Mesodermal cell (in vitro differentiated cells): ENCODE data around the gene DMAC1.
A peak's percentile ranks its signal among the peaks of the same experiment; 100 is the strongest.

Experiments
- H3K27ac ChIP-seq: 2 replicates; pipeline ENCODE4 v1.7.0; 2013; ENCODE audit warnings: mild to moderate bottlenecking, low read depth, low read length, moderate library complexity; ENCODE audit not compliant: severe bottlenecking
- H3K36me3 ChIP-seq: 2 replicates; pipeline ENCODE4 v1.7.1; 2013; ENCODE audit warnings: mild to moderate bottlenecking, low read length, moderate library complexity; ENCODE audit not compliant: control insufficient read depth, insufficient read depth
- H3K4me1 ChIP-seq: one replicate; pipeline ENCODE4 v1.7.1; 2013; ENCODE audit warnings: mild to moderate bottlenecking, low read length; ENCODE audit not compliant: insufficient read depth, control insufficient read depth, poor library complexity, severe bottlenecking
- H3K4me3 ChIP-seq: 2 replicates; pipeline ENCODE4 v1.7.0; 2013; ENCODE audit warnings: low read length, control low read depth, mild to moderate bottlenecking; ENCODE audit not compliant: insufficient read depth, poor library complexity, severe bottlenecking; ENCODE audit errors: extremely low read depth
- H3K9me3 ChIP-seq: 2 replicates; pipeline ENCODE4 v1.7.1; 2013; ENCODE audit warnings: mild to moderate bottlenecking, low read length, moderate library complexity; ENCODE audit not compliant: control insufficient read depth
- WGBS, 2 experiments: methylation state at CpG; one replicate each; pipeline ENCODE4 v1.1.5; 2013; ENCODE audit warnings: missing lambda C conversion rate in 2 of 2; ENCODE audit not compliant: insufficient coverage in 2 of 2; 5-methylcytosine and 5-hydroxymethylcytosine counted together

The DMAC1 gene

GRCh38 chr9:7784472-7784871, 15.1 kb downstream of the DMAC1 start:
- Histone ChIP-seq H3K4me1 (peaks cover 4% of the 10 kb centered on the region), H3K4me3 (no peak overlapping the region), H3K27ac (no peak overlapping the region), H3K9me3 (no peaks in the 10 kb centered on the region), H3K36me3 (peaks cover 9% of the 10 kb centered on the region)
- WGBS, 2 experiments: 74 to 93% methylated on average over 3 to 5 of the region's 6 CpGs

DNA sequence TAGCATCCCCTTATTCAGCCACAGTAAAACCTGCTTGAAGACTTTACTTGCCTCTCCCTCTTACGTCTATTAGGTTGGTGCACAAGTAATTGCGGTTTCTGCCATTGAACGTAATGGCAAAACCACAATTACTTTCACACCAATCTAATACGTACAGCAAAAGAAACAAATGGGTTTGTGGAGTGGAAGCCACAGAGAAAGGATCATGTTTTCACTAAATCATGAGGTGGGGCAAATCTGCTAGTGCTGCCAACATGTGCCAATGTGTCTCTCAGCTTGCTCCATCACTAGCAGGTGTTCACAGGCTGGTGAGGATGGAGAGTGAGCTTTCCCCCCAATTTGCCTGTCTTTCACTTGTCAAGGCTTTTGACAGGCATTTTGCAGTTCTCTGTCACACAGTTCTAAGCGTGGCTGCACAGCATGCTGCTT, 15.9 kb downstream of the DMAC1 start:
- H3K27ac ChIP-seq: no peak overlapping the region

GRCh38 chr9:7782400-7783120, 17.0 kb downstream of the DMAC1 start:
- Histone ChIP-seq H3K27ac (no peak overlapping the region), H3K4me3 (no peak overlapping the region), H3K4me1 (peaks cover 11% of the 10 kb centered on the region), H3K36me3 (peaks cover 6% of the 10 kb centered on the region), H3K9me3 (no peaks in the 10 kb centered on the region)
- 79 to 90% methylated on average over 2 to 3 of the region's 3 CpGs for WGBS, 2 experiments

More for the DNA sequence above, 15.9 kb downstream of the DMAC1 start:
- no peak overlapping the region for H3K4me3 ChIP-seq
- 92% methylated on average over 1 of the region's 5 CpGs; no CpG with 5 or more reads in 1 of the 2 experiments for WGBS, 2 experiments
- H3K36me3 ChIP-seq: peaks cover 9% of the 10 kb centered on the region
- no peaks in the 10 kb centered on the region for H3K9me3 ChIP-seq
- H3K4me1 ChIP-seq: peaks cover 8% of the 10 kb centered on the region

- Histone ChIP-seq H3K27ac (peak overlapping the region; percentile 30), H3K4me1 (peaks cover 11% of the 10 kb centered on the region), H3K36me3 (no peaks in the 10 kb centered on the region), H3K9me3 (no peaks in the 10 kb centered on the region), H3K4me3 (no peak overlapping the region)
- WGBS, 2 experiments: 52 to 67% methylated on average over 3 of the region's 3 CpGs
Observed at GRCh38 chr9:7780261-7780988, 19.2 kb downstream of the DMAC1 start.

GRCh38 chr9:7778851-7779600, 20.6 kb downstream of the DMAC1 start:
- no peak overlapping the region for H3K27ac ChIP-seq
- 83 to 100% methylated on average over 1 of the region's 2 CpGs for WGBS, 2 experiments
- no peaks in the 10 kb centered on the region for H3K36me3 ChIP-seq
- peaks cover 11% of the 10 kb centered on the region for H3K4me1 ChIP-seq
- H3K9me3 ChIP-seq: no peaks in the 10 kb centered on the region
- no peak overlapping the region for H3K4me3 ChIP-seq

GRCh38 chr9:7777771-7778170, 21.8 kb downstream of the DMAC1 start:
- WGBS, 2 experiments: no CpG with 5 or more reads among the region's 1 CpG
- H3K4me3 ChIP-seq: no peak overlapping the region
- H3K9me3 ChIP-seq: no peaks in the 10 kb centered on the region
- H3K36me3 ChIP-seq: no peaks in the 10 kb centered on the region
- peaks cover 11% of the 10 kb centered on the region for H3K4me1 ChIP-seq
- no peak overlapping the region for H3K27ac ChIP-seq

- H3K27ac ChIP-seq: no peak overlapping the region
- 55 to 60% methylated on average over 1 of the region's 2 CpGs for WGBS, 2 experiments
- no peak overlapping the region for H3K4me3 ChIP-seq
Observed at GRCh38 chr9:7770111-7770510, 29.5 kb downstream of the DMAC1 start.

DNA sequence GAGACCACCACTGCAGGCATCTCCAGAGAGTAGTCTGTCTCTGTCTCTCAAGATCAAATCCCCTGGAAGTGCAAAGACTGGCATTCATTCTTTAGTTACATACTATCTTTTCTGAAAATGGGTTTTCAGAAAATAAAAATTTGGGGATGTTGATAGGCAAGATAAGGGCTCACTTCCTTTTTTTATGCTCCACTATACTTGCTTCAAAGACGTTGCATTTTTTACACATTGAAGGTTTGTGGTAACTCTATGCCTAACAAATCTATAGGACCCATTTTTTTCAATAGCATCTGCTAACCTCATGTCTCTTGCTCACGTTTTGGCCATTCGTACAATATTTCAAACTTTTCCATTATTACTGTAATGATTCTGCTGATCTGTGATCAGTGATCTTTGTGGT, 37.0 kb downstream of the DMAC1 start:
- Histone ChIP-seq H3K36me3 (no peaks in the 10 kb centered on the region), H3K27ac (no peak overlapping the region), H3K4me3 (no peak overlapping the region), H3K9me3 (peaks cover 6% of the 10 kb centered on the region), H3K4me1 (no peaks in the 10 kb centered on the region)
- 91% methylated on average over 1 of the region's 3 CpGs; no CpG with 5 or more reads in 1 of the 2 experiments for WGBS, 2 experiments

More at GRCh38 chr9:7770111-7770510, 29.5 kb downstream of the DMAC1 start:
- Histone ChIP-seq H3K36me3 (no peaks in the 10 kb centered on the region), H3K9me3 (no peaks in the 10 kb centered on the region), H3K4me1 (no peaks in the 10 kb centered on the region)

- 100% methylated on average over 1 of the region's 1 CpG for WGBS, 2 experiments
- peaks cover 5% of the 10 kb centered on the region for H3K9me3 ChIP-seq
- H3K27ac ChIP-seq: no peak overlapping the region
- H3K4me1 ChIP-seq: no peaks in the 10 kb centered on the region
- H3K4me3 ChIP-seq: no peak overlapping the region
- no peaks in the 10 kb centered on the region for H3K36me3 ChIP-seq
Observed at GRCh38 chr9:7760014-7760415, 39.6 kb downstream of the DMAC1 start.

- Histone ChIP-seq H3K4me1 (no peaks in the 10 kb centered on the region), H3K36me3 (no peaks in the 10 kb centered on the region), H3K4me3 (no peak overlapping the region), H3K9me3 (no peaks in the 10 kb centered on the region), H3K27ac (no peak overlapping the region)
Observed at GRCh38 chr9:7756088-7756487, 43.5 kb downstream of the DMAC1 start.
